ENCODE measurements around the gene SP100. TPM values are rescaled to one million over a fixed set of nuclear protein-coding genes. Genes with fewer than 3 reads are reported as not detected.
"Not testable (repeated sequence)": the region's sequence is repeated elsewhere in the genome, so short reads cannot be mapped to it uniquely, and the experiment has no call there.

SP100 gene
- polyA plus RNA-seq, 3 donors = 36.7 to 67.8 (median 41.8) TPM

GRCh38 chr2:230447455-230448451, 31.8 kb downstream of the SP100 start:
- WGBS, 3 donors = 79 to 85% (median 84%) methylated on average over 8 of the region's 8 CpGs
- H3K27ac ChIP-seq (ENCODE audit: low read depth, low read length) = no peak overlapping the region

GRCh38 chr2:230449901-230450467, 34.0 kb downstream of the SP100 start:
- 88 to 94% (median 89%) methylated on average over 6 of the region's 6 CpGs for WGBS, 3 donors
- no peak overlapping the region for H3K27ac ChIP-seq (ENCODE audit: low read depth, low read length)

GRCh38 chr2:230453006-230453405, 37.0 kb downstream of the SP100 start:
- 67 to 94% (median 69%) methylated on average over 2 of the region's 2 CpGs for WGBS, 3 donors
- H3K27ac ChIP-seq (ENCODE audit: low read depth, low read length) = no peak overlapping the region

- WGBS, 3 donors = 96 to 97% (median 96%) methylated on average over 2 of the region's 2 CpGs
- H3K27ac ChIP-seq (ENCODE audit: low read depth, low read length) = no peak overlapping the region
Observed at GRCh38 chr2:230455005-230455684, 39.1 kb downstream of the SP100 start.

GRCh38 chr2:230457073-230457768, 41.2 kb downstream of the SP100 start:
- no peak overlapping the region for H3K27ac ChIP-seq (ENCODE audit: low read depth, low read length)
- 50 to 89% (median 67%) methylated on average over 4 of the region's 4 CpGs for WGBS, 3 donors

GRCh38 chr2:230457793-230458192, 41.8 kb downstream of the SP100 start:
- no peak overlapping the region for H3K27ac ChIP-seq (ENCODE audit: low read depth, low read length)

- no peak overlapping the region for H3K27ac ChIP-seq (ENCODE audit: low read depth, low read length)
Observed at GRCh38 chr2:230459216-230459615, 43.2 kb downstream of the SP100 start.

GRCh38 chr2:230471074-230471473, 55.1 kb downstream of the SP100 start:
- 89 to 95% (median 91%) methylated on average over 4 of the region's 4 CpGs for WGBS, 3 donors
- H3K27ac ChIP-seq (ENCODE audit: low read depth, low read length) = no peak overlapping the region

- H3K27ac ChIP-seq (ENCODE audit: low read depth, low read length) = no peak overlapping the region
Observed at GRCh38 chr2:230472621-230473018, 56.6 kb downstream of the SP100 start.

- 31 to 52% (median 44%) methylated on average over 3 of the region's 3 CpGs for WGBS, 3 donors
- no peak overlapping the region for H3K27ac ChIP-seq (ENCODE audit: low read depth, low read length)
Observed at GRCh38 chr2:230473378-230473777, 57.4 kb downstream of the SP100 start.

- H3K27ac ChIP-seq (ENCODE audit: low read depth, low read length) = no peak overlapping the region
- WGBS, 3 donors = 91 to 97% (median 97%) methylated on average over 1 of the region's 1 CpG
Observed at GRCh38 chr2:230475143-230475542, 59.1 kb downstream of the SP100 start.

GRCh38 chr2:230485801-230486341, 69.9 kb downstream of the SP100 start:
- WGBS, 3 donors = 70 to 87% (median 74%) methylated on average over 4 of the region's 4 CpGs
- no peak overlapping the region for H3K27ac ChIP-seq (ENCODE audit: low read depth, low read length)

GRCh38 chr2:230491219-230491618, 75.2 kb downstream of the SP100 start:
- WGBS, 3 donors = 62 to 97% (median 93%) methylated on average over 2 of the region's 2 CpGs
- H3K27ac ChIP-seq (ENCODE audit: low read depth, low read length) = not testable (repeated sequence)

- WGBS, 3 donors = 45 to 57% (median 48%) methylated on average over 1 of the region's 1 CpG
Observed at GRCh38 chr2:230492107-230492506, 76.1 kb downstream of the SP100 start.

GRCh38 chr2:230494980-230495379, 79.0 kb downstream of the SP100 start:
- no peak overlapping the region for H3K27ac ChIP-seq (ENCODE audit: low read depth, low read length)
- 71 to 89% (median 87%) methylated on average over 1 of the region's 1 CpG for WGBS, 3 donors

More at GRCh38 chr2:230492107-230492506, 76.1 kb downstream of the SP100 start:
- H3K27ac ChIP-seq (ENCODE audit: low read depth, low read length) = no peak overlapping the region

GRCh38 chr2:230496891-230497290, 80.9 kb downstream of the SP100 start:
- 47 to 82% (median 55%) methylated on average over 3 of the region's 3 CpGs for WGBS, 3 donors
- no peak overlapping the region for H3K27ac ChIP-seq (ENCODE audit: low read depth, low read length)

- 73 to 84% (median 82%) methylated on average over 5 of the region's 5 CpGs for WGBS, 3 donors
- no peak overlapping the region for H3K27ac ChIP-seq (ENCODE audit: low read depth, low read length)
Observed at GRCh38 chr2:230498506-230499107, 82.6 kb downstream of the SP100 start.

- no peak overlapping the region for H3K27ac ChIP-seq (ENCODE audit: low read depth, low read length)
- WGBS, 3 donors = 91 to 94% (median 93%) methylated on average over 7 of the region's 7 CpGs
Observed at GRCh38 chr2:230502593-230502992, 86.6 kb downstream of the SP100 start.
